Iris pigment epithelial cell (primary cell): ENCODE data around the gene PSEN2.
A peak's percentile ranks its signal among the peaks of the same experiment; 100 is the strongest.
"Not testable (repeated sequence)": the region's sequence is repeated elsewhere in the genome, so short reads cannot be mapped to it uniquely, and the experiment has no call there.

Experiments
- DNase-seq: peaks from one replicate; pipeline ENCODE4 v3.0.0-alpha.2; 2011; ENCODE audit warnings: low read depth

The PSEN2 gene

DNA sequence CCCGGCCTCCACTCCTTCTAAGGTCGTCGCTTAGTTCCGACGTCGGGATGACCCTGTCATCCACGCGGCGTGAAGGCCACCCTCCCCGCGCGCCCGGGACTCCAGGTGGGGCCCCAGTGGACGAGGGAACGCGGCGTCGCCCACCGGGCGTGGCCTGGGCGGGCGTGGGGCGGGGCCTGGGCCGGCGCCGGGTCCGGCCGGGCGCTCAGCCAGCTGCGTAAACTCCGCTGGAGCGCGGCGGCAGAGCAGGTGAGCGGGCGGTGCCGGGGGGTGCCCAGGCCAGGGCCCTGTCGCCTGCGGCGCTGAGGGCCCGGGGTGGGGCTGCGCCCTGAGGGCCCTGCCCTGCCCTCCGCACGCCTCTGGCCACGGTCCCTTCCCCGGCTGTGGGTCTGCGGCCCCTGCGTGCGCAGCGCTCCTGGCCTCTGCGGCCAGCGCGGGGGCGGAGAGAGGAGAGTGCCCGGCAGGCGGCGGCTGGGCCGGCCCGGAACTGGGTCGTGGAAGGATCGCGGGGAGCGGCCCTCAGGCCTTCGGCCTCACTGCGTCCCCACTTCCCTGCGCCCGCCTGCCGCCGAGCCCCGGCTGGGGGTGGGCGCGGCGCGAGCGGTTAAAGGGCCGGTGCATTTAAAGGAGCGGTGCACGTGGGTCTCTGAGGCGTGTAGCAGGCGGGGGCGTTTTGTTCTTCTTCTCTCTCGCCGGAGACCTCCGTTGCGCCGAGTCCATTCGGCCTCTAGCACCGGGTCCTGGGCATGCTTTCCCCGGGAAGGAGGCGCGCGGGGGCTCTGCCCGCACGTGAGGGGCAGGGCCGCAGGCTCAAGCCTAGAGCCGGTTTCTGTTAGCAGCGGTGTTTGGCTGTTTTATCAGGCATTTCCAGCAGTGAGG, at the start of gene PSEN2:
PSEN2 (plus strand) TSS at position 216 of the 879 bp plus-strand sequence. CDS start 11,292 bp downstream, outside the sequence.
- peak; percentile 34 for DNase-seq

DNA sequence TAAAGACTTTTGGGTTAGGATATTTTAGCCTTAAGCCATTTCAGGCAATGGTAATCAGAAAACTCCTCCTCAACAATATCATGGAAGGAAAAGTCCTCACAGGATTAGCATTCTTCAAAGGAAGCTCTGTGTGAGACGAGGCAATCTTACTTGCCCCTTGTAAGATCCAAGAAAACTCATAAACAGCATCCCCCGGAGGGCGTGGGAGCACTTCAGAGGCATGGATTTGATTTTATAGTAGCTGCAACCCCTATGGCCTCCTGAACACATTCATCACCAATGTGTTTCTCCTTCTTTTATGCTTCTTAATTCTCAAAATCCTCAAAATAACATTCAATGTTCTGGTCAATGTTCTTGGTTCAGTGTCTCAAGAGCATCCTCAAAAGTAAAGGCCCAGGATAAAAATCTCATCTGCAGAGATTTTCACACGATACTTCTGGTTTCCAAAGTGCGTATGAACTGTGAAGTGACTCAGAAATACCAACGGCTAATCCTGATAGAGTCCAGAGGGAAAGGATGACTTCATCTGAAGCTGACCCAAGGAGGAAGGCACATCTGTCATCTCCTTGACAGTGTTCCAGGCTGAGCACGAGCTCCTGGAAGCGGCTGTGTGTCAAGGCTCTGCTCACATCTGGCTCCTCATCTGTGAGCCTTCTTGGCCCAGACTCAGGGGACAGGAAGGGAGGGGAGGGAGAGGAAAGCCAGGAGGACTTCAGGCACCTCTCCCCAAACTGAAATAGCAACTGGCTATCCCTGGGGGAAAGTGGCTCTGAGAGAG, 49.3 kb upstream of the PSEN2 start:
- DNase-seq, result peak; percentile 95

DNA sequence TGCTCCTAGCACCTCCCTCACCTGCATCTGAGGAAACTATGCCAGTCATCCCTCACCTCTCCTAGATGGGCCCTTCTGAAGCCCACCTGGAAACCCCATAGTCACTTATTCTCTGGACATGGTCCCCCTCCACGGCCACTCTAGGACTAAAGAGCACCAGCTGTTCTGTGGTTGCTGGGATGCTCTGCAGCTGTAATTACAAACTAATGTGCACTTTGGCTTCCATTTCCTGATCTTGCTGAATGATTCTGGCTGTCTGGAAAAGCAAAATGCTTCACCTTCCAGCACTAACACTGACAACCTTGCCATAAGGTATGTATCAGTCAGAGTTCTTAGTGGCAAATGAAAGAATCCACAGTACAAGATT, 48.7 kb upstream of the PSEN2 start:
- no peak for DNase-seq

DNA sequence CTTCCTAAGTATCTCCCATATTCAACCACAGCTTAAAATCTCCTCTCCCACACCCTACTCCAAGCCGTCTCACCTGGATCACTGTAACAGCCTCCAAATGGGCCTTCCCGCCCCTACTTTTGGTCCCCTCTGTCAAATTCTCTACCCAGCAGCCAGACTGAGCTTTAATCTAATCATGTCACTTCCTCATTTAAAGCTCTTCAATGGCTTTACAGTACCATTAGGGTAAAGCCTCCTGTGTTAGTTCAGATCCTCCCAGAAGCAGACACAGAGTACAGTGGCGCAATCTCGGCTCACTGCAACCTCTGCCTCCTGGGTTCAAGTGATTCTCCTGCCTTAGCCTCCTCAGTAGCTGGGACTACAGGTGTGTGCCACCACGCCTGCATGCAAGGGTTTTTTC, 46.8 kb upstream of the PSEN2 start:
- DNase-seq, result no peak

DNA sequence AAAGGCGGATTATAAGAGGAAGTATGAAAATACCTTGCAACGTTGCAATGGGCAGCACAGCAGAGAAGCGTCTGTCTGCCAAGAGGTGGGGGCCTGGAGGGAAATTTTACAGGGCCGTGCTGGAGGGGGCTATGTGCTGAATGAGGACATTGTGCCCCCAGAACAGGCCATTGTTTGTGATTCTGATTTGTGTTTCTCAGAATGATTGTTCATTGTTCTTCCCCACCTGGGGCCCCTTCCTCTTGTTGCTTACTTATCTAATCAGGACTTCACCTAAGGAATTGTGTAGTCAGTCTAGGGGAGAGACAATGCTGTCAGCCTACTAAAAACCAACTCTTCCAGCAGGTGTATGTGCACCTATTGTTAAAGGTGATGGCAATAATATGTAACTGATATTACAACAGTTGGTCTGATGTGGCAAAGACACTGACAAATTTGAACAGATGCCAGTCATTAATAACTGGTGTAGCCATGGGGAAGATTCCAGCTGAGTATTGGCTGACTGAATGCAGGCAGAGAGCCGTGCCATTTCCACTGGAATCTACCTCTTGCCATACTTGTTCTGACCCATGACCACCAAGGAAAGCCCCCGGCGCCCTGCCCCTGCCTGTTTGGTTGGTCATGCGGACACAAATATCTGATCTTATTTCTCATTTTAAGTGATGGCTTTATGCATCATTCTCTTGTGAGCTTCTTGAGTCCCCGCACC, 45.2 kb upstream of the PSEN2 start:
- DNase-seq, result no peak

DNA sequence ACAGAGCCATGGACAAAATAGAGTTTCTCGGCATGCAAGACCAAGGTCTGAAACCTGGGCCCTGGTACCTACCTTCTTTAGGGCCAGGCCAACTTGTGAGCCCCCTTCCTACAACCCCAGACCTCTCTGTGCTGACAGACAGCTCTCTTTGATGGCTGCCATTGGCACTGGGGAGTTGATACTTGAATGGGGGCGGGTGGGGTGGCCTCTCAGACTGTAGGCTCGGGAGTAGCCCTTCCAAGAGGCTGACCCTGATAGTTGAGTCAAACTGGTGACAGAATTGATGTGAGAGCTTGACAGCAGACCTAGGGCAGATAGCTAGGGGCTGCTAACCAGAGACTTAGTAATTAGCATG, 44.7 kb upstream of the PSEN2 start:
- no peak for DNase-seq

DNA sequence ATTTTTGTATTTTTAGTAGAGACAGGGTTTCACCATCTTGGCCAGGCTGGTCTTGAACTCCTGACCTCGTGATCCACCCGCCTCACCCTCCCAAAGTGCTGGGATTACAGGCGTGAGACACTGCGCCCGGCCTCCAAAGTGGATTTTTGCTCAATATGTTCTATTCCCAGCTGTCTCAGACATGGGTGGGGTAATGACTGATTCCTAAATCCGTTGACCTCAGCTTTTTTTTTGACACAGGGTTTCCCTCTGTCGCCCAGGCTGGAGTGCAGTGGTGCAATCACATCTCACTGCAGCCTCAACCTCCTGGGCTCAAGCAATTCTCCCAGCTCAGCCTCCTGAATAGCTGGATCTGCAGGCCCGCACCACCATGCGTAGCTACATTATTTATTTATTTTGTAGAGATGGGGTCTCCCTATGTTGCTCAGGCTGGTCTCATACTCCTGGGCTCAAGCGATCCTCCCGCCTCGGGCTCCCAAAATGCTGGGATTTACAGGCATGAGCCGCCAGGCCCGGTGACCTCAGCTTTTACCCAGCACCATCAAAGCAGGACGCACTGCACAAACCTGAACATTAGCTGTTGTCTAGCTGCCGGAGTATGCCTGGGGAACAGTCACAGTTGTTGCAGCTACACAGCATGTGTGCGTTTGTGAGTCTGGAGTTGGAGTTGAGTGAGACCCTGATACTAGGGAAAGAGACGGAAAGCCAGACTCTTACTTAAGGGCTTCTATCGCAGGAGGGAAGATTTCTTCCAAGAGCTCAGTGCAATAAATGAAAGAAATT, 43.7 kb upstream of the PSEN2 start:
- DNase-seq, result no peak

DNA sequence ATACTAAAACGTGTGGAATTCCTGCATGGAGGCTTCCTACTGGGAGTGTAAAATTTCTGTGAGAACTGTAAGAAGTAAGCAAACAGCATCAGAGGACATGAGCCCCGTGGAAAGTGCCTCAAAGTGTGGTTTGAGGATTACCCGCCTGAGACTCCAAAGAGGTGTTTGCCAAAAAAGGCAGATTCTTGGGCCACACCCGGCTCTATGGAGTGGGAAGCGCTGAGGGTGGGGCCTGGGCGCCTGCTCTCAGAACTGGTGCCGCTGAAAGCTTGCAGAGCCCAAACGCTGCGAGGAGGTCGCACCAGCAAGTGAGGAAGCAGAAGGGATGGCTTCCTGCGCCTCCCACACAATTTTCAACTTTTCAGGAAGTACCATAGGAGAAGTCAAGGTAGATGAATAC, 43.0 kb upstream of the PSEN2 start:
- DNase-seq, result no peak

DNA sequence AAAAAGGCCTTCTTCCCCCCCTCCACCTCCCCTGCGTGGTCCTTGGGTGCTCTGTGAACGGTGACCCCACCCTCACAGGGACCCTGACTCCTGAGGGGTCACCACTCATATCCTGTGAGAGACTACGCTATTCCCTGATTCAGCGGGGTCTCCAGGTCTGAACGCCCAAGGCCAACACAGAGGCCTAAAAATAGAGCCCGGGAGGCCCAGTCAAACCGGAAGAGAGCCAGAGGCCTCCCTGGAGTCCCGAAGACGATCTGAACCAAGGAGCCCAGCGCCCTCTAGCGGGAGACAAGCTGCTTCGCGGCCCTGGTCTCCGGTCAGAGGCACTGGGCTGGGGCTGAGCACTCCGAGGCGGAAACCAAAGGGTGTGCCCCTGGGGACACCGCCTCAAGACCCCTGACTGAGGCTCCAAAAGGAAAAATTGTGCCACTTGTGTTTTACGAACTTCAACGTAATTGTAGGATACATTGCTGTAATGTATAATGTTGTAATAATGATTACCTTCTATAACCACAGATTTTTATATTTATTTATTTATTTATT, 42.4 kb upstream of the PSEN2 start:
- peak; percentile 92 for DNase-seq

DNA sequence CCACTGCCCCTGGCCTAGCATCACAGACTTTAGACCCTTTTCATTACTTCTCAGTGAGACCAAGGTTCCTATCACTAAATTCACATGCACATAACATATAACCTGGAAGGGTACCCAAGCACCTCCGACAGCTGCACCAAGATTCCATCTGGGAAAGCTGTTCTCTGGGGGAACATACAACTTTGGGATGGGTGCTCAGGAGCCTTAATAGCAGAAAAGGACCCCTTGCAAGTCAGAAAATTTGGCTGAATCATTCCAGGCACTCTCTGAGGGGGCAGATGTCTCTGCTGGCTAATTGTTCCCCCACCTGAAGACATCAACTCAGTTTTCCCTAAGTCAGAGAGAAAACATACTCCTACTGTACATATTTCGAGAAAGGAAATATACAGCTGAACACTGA, 41.3 kb upstream of the PSEN2 start:
- DNase-seq, result no peak

DNA sequence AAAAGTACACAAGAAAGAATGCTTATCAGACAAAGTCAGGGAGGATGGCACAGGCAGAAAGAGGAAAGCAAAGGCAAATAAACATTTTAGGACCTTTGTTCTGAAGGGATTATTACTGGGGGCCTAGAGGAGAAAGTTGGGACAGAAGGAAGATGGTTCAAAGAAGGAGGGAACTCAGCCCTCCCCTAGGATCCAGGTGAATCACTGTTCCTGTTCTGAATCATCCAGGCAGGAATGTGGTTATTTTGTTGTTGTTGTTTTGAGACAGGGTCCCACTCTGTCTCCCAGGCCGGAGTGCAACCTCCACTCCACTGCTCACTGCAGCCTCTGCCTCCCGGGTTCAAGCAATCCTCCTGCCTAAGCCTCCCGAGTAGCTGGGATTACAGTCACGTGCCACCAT, 38.5 kb upstream of the PSEN2 start:
- no peak for DNase-seq

DNA sequence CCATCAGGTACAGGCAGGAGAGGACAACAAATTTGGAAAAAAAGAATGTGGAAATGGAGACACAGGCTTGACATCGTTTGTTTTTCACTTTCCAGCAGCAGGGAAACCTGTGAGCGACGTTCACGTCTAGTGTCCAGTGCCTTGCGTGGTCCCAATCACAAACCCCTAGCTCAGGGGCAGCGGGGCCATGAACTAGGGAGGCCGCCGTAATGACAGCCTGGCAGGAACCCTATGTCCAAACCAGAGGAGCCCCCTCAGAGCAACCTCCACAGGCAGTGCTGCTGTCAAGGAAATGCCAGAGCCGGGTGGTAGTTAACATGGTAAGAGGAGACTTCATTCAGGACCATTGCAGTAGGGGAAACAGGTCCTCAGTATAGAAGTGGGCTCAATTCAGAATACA, 37.8 kb upstream of the PSEN2 start:
- no peak for DNase-seq

DNA sequence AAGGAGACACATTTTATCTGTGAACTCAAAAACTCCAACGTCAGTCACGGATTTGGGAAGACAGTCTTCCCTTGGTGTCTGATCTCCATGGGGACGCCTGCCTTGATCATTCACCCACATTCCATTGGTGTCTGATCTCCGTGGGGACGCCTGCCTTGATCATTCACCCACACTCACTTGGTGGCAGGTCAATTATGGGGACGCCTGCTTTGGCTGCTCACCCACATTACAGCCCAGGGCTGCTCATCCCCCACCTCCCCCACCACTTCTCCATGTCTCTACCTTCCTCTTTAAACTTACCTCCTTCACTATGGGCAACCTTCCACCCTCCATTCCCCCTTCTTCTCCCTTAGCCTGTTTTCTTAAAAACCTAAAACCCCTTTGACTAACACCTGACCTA, 36.2 kb upstream of the PSEN2 start:
- DNase-seq, result not testable (repeated sequence)

DNA sequence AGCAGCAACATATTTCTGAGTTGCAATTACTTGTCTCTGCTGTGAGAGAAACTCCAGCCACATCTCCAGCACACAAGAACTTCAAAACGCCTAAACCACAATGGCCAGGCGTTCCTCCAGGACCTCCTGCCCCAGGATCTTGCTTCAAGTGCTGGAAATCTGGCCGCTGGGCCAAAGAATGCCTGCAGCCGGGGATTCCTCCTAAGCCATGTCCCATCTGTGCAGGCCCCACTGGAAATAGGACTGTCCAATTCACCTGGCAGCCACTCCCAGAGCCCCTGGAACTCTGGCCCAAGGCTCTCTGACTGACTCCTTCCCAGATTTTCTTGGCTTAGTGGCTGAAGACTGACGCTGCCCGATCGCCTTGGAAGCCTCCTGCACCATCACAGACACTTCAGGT, 35.0 kb upstream of the PSEN2 start:
- DNase-seq, result not testable (repeated sequence)

DNA sequence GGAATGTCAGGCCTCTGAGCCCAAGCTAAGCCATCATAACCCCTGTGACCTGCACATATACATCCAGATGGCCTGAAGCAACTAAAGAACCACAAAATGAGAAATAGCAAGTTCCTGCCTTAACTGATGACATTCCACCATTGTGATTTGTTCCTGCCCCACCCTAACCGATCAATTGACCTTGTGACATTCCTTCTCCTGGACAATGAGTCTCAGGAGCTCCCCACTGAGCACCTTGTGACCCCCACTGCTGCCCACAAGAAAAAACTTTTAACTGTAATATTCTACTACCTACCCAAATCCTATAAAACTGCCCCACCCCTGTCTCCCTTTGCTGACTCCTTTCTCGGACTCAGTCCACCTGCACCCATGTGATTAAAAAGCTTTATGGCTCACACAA, 32.5 kb upstream of the PSEN2 start:
- DNase-seq, result not testable (repeated sequence)

DNA sequence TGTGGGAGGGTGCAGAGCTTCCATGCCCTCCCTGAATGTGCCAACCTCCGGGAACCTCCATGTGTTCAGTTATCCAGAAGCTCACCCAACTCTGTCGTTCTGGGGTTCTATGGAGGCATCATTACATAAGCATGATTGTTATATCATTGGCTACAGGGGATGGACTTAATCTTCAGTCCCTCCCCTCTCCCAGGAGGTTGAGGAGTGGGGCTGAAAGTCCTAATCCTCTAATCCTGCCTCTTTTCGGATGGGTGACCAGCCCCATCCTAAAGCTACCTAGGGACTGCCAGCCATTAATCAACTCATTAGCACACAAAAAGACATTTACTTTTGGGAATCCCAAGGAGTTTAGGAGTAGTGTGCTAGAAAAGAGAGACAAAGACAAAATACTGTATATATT, 32.0 kb upstream of the PSEN2 start:
- no peak for DNase-seq

DNA sequence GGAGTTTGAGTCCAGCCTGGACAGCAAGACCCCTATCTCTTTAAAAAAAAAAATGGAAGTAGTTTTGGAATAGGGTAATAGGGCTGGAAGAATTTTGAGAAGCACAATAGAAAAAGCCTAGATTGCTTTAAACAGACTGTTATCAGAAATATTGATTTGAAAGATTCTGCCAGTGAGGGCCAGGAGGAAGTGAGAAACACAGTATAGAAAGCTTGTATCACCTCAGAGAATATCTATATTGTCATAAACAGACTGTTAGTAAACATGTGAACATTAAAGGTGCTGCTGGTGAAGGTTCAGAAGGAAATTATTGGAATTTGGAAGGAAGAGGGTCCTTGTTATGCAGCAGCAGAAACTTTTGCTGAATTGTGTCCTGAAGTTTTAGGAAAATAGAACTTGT, 24.8 kb upstream of the PSEN2 start:
- DNase-seq, result no peak

DNA sequence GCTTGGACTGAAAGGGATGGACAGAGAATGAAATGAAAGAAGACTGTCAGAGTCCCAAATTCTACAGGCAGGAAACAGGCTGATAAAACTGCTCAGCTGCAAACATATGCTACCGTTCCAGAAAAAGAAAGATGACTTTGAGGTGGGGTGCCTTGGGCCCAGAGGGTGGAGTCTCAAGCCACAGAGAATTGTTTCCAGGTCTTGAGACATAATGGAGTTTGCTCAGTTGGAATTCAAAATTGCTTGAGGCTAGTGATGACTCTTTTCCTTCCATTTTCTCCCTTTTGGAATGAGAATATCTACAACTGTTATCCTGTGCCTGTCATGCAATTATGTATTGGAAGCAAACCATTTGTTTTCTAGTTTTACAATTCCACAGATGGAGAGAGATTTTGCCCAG, 23.6 kb upstream of the PSEN2 start:
- no peak for DNase-seq

DNA sequence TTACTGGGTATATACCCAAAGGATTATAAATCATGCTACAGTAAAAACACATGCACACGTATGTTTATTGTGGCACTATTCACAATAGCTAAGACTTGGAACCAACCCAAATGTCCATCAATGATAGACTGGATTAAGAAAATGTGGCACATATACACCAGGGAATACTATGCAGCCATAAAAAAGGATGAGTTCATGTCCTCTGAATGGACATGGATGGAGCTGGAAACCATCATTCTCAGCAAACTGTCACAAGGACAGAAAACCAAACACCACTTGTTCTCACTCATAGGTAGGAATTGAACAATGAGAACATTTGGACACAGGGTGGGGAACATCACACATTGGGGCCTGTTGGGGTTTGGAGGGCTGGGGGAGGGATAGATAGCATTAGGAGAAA, 15.9 kb upstream of the PSEN2 start:
- not testable (repeated sequence) for DNase-seq

DNA sequence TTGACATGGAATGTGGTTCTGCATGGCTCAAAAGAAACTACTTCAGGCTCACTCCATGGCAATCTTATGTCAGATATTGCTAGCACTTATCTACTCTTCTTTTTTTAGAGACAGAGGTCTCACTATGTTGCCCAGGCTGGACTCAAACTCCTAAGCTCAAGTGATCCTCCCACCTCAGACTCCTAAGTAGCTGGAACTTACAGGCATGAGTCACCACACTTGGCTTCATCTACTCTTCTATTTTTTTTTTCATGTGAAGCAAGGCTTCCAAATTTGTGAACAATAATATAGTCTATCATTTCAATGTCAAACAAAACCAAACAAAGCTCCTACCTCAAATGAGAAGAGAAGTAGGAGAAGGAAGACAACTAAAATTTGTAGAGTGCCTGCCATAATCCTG, 7.5 kb upstream of the PSEN2 start:
- peak; percentile 69 for DNase-seq

DNA sequence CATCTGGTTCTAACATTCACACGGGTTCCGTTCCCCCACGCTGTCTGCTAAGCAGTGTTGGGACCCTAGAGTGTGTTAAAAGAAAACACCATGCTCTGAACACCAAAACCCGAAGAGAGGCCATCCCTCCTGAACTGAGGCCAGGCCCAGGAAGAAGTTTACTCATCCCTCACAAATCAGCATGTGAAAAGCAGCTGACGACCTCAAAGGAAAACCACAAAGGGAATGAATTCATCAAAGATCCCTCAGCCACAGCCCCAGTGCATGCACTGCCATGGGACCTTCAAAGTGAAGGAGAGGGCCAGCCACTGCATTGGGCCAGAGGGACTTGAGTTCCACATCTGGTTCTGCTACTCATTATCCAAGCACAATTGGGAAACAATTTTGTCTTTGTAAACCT, 7.0 kb upstream of the PSEN2 start:
- peak; percentile 77 for DNase-seq

DNA sequence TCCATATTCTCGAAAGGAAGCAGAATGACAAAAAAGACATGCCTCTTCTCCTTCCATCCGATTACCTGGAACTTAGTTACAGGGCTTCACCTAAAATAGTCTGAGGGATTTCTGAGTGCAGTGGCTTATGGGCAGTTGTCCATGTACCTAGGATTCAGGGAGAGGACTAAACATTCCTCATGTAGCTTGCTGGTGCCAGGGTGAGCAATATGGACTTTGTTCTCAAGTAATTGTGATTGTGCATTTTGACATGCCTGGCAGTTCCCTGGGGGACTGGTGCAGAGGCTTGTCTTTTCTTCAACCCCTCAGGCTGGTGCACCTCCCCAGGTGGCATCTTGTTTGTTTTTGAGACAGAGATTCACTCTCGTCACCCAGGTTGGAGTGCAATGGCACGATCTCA, 6.1 kb upstream of the PSEN2 start:
- DNase-seq, result no peak
